DOHH2 (cell line): ENCODE measurements around the gene KIRREL3.

Experiments
- H3F3A ChIP-seq: fragments of 200-600 bp; sonication (generic), shearing (Covaris generic); 2 replicates; pipeline ENCODE4 v1.6.0; 2016; ENCODE audit warnings: antibody characterized with exemption, mild to moderate bottlenecking; ENCODE audit not compliant: control insufficient read depth, insufficient read depth
- H3K27ac ChIP-seq: fragments of 200-600 bp; sonication (generic); 2 replicates; pipeline ENCODE4 v1.5.1; 2014; ENCODE audit warnings: low read depth, mild to moderate bottlenecking, low read length, moderate library complexity
- H3K27me3 ChIP-seq: fragments of 200-600 bp; sonication (generic); 2 replicates; pipeline ENCODE4 v1.6.1; 2014; ENCODE audit warnings: mild to moderate bottlenecking, low read length, mixed read lengths; ENCODE audit not compliant: control insufficient read depth
- H3K36me3 ChIP-seq: fragments of 200-600 bp; sonication (generic); 2 replicates; pipeline ENCODE4 v1.6.1; 2014; ENCODE audit warnings: mild to moderate bottlenecking, low read length, moderate library complexity, mixed read lengths; ENCODE audit not compliant: control insufficient read depth
- H3K4me1 ChIP-seq: fragments of 200-600 bp; sonication (generic); 2 replicates; pipeline ENCODE4 v1.6.1; 2014; ENCODE audit warnings: mild to moderate bottlenecking, low read length, mixed read lengths; ENCODE audit not compliant: control insufficient read depth
- H3K4me2 ChIP-seq: fragments of 200-600 bp; sonication (generic); 2 replicates; pipeline ENCODE4 v1.6.0; 2014; ENCODE audit warnings: mild to moderate bottlenecking, low read length, moderate library complexity
- H3K4me3 ChIP-seq: fragments of 200-600 bp; sonication (generic); 2 replicates; pipeline ENCODE4 v1.5.1; 2014; ENCODE audit warnings: mild to moderate bottlenecking, low read length, mixed read lengths
- H3K79me2 ChIP-seq: fragments of 200-600 bp; sonication (generic); 2 replicates; pipeline ENCODE4 v1.6.1; 2014; ENCODE audit warnings: mild to moderate bottlenecking, low read length, mixed read lengths; ENCODE audit not compliant: control insufficient read depth
- H3K9me2 ChIP-seq: fragments of 200-600 bp; sonication (generic); replicated peaks from 2 replicates; pipeline ENCODE4 v1.6.1; 2014; ENCODE audit warnings: mild to moderate bottlenecking, low read length, mixed read lengths; ENCODE audit not compliant: control insufficient read depth
- H3K9me3 ChIP-seq: fragments of 200-600 bp; sonication (generic); 2 replicates; pipeline ENCODE4 v1.6.1; 2014; ENCODE audit warnings: antibody characterized with exemption, low read length, mixed read lengths; ENCODE audit not compliant: control insufficient read depth, insufficient read depth
- H4K20me1 ChIP-seq: fragments of 200-600 bp; sonication (generic); 2 replicates; pipeline ENCODE4 v1.6.0; 2014; ENCODE audit warnings: low read depth, mild to moderate bottlenecking, antibody characterized with exemption, low read length, moderate library complexity; ENCODE audit not compliant: control insufficient read depth, insufficient read depth
- CTCF ChIP-seq: fragments of 200-600 bp; sonication (generic); IDR thresholded peaks from one replicate; pipeline ENCODE4 v1.5.1; 2014; ENCODE audit warnings: antibody characterized with exemption, mild to moderate bottlenecking, low read depth, low read length; ENCODE audit not compliant: poor library complexity, severe bottlenecking
- EZH2phosphoT487 ChIP-seq: fragments of 200-600 bp; sonication (generic); IDR thresholded peaks from 2 replicates; pipeline ENCODE4 v1.6.1; 2017; ENCODE audit warnings: borderline replicate concordance, mild to moderate bottlenecking, antibody characterized with exemption, low read length, moderate library complexity, mixed read lengths

Gene KIRREL3

GRCh38 chr11:126440276-126440675 is 560.3 kb downstream of the KIRREL3 start:
- H3K9me2 ChIP-seq = no peaks in the 10 kb centered on the region
- H3K27ac ChIP-seq = no peak overlapping the region
- H3K4me3 ChIP-seq = no peak overlapping the region
- H3K9me3 ChIP-seq = no peaks in the 10 kb centered on the region
- H3K36me3 ChIP-seq = no peaks in the 10 kb centered on the region
- no peaks in the 10 kb centered on the region for H3K79me2 ChIP-seq
- no peak overlapping the region for H3K4me2 ChIP-seq
- no peaks in the 10 kb centered on the region for H4K20me1 ChIP-seq
- TF ChIP-seq CTCF (no peak), EZH2phosphoT487 (no peak)
- peaks cover 3% of the 10 kb centered on the region; the same call in 1 of the 2 replicates for H3K4me1 ChIP-seq
- peaks cover 14% of the 10 kb centered on the region; the same call in 1 of the 2 replicates for H3K27me3 ChIP-seq
- H3F3A ChIP-seq = no peaks in the 10 kb centered on the region

GRCh38 chr11:126438691-126439090 is 561.9 kb downstream of the KIRREL3 start:
- Histone ChIP-seq H4K20me1 (no peaks in the 10 kb centered on the region), H3K27ac (no peak overlapping the region), H3K4me3 (no peak overlapping the region), H3K79me2 (no peaks in the 10 kb centered on the region), H3K4me2 (no peak overlapping the region), H3K36me3 (no peaks in the 10 kb centered on the region), H3K27me3 (peaks cover 14% of the 10 kb centered on the region; the same call in 1 of the 2 replicates), H3F3A (no peaks in the 10 kb centered on the region), H3K9me3 (no peaks in the 10 kb centered on the region), H3K4me1 (peaks cover 3% of the 10 kb centered on the region; the same call in 1 of the 2 replicates), H3K9me2 (no peaks in the 10 kb centered on the region)
- TF ChIP-seq CTCF = no peak
- TF ChIP-seq EZH2phosphoT487 = no peak

- no peak for TF ChIP-seq EZH2phosphoT487
- TF ChIP-seq CTCF = no peak
- H4K20me1 ChIP-seq = no peaks in the 10 kb centered on the region
These were observed 562.3 kb downstream of the KIRREL3 start for GRCh38 chr11:126438272-126438671.

More at GRCh38 chr11:126438272-126438671, 562.3 kb downstream of the KIRREL3 start:
- Histone ChIP-seq H3K9me2 (no peaks in the 10 kb centered on the region), H3F3A (no peaks in the 10 kb centered on the region), H3K79me2 (no peaks in the 10 kb centered on the region), H3K36me3 (no peaks in the 10 kb centered on the region), H3K4me2 (no peak overlapping the region), H3K9me3 (no peaks in the 10 kb centered on the region), H3K27me3 (peaks cover 12% of the 10 kb centered on the region; the same call in 1 of the 2 replicates), H3K4me1 (peaks cover 3% of the 10 kb centered on the region; the same call in 1 of the 2 replicates), H3K27ac (no peak overlapping the region), H3K4me3 (no peak overlapping the region)
